GM18858 (cell line): ENCODE data around the gene METTL25B.
"Not testable (repeated sequence)": the region's sequence is repeated elsewhere in the genome, so short reads cannot be mapped to it uniquely, and the experiment has no call there.

ENCODE experiments used
- ATAC-seq: cut with Tn5 transposase; IDR thresholded peaks from one replicate; pipeline ENCODE4 v1.9.1; 2021; ENCODE audit not compliant: unreplicated experiment

METTL25B gene

DNA sequence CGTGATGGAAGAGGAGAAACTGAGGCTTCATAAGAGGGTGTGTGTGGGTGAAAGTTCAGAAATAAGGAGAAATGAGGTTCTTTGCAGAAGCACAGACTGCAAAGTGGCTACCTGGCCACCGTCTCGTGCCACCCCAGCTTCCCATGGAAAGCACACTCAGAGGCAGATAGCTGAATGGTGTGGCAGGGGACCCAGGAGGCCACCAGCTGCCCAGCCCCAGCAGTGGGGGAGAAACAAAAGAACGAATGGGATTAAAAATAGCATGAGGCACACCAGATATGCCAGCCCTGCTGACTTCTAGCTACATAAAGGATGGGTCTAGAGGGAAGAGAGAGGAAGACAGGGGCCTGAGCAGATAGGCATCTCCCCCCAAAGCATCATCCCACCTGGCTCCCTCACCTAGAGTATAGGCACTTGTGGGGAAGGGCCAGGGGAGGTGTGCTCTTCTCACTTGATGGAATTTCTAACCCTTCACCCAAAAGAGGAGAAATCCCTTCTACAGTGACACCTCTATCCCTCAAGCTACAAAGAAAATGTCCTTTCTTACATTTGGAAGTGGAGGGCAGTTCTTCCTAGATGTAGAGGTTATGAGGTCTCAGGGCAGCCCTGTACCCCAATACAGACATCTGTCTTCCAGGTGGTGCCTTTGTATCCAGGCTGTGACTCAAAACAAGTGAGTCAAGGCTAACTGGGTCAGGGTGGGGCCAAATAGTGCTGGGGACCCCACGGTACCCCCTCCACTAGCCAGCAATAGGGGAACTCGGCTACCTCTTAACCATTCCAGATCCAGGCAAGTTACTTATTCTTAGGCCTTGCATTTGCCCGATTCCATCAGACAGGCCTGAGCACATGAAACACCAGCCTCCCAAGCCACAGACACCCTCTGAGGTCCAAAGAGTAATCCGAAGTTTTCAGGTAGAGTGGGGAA, 19.7 kb downstream of the METTL25B start:
- ATAC-seq = no peak

DNA sequence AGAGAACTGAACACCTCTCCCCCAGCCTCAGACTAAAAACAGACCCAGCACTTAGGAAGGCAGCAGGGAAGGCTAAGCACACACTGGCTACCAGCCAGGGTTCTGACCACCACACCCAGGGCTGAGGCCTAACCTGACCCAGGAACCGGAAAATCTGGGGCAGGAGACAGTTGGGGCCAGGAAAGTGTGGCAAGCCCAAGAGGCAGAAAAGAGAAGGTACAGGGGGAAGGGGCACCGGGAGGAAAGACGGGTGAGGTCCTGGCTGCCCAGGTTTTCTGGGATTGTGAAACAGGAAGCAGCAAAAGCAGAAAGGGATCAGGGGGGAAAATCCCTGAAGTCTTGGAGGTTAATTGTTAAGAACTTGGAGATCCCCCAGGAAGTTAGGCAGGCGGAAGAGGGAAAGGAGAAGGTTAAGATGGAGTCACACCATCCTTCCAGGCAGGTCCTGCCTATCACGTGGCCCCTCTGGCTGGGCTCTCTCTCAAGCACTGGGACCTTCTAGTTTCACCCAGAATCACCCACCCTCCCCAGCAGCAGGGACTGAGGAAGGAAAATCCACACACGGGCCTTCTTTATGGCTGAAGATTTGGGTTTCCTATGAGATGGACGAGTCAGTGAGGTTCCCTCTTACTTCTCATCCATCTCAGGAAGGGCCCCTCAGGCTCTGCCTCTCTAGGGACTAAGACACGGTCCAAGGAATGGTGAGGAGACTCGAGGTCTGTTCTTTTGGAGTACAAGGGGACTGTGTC, 20.6 kb downstream of the METTL25B start:
- ATAC-seq = no peak

DNA sequence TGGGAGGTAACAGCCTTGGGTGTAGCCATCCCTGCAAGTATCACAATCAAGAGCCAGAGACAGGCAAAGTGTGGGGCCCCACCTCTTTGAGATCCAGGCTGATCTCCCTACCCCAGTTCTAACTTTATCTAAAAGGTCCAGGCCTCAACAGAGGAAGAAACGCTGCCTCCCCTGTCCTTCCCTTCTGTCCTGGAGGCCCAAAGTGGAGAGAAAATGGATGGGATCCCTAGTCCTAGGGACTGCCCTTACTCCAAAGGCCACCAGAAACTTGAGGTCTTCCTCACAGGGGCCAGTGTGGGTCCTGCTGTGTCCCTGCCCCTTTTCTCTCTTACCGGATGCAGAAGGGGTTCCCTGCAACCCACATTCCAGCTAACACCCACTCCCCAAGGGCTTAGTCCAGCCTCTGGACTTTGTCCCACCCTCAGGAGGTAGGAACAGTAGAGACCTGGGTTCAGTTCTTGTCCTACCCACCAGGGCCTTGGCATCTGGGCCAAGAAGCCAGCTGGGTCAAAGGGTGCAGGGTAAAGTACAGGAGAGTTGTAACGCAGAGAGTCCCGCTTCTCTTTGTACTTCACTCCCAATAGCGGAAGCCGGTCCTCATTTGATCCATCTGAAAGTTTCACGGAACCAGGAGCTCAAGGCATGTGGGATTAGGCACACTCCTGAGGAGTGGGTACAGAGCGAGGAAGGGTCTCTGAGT, 21.3 kb downstream of the METTL25B start:
- ATAC-seq = no peak

DNA sequence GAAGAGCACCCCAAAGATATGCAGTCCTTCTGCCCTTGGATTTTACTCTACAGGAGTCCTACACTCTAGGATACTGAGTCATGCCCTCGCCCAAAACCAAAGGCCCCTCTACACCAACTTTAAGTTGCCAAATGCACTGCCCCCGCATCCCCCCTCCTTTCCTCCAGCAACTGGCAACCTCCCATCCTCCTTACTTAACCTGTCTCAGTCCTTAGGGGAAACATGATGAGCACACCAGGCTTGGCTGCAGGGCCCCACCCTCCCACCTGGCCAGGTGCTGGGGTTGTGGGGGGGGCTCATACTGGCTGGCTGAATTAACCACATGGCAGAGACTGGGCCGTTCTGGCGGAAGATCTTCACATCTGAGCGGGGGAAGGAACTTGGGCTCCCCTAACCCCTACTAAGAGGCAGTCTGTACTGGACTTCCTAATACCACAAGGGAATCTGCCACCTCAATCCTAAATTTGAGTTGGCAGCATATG, 22.0 kb downstream of the METTL25B start:
- no peak for ATAC-seq

DNA sequence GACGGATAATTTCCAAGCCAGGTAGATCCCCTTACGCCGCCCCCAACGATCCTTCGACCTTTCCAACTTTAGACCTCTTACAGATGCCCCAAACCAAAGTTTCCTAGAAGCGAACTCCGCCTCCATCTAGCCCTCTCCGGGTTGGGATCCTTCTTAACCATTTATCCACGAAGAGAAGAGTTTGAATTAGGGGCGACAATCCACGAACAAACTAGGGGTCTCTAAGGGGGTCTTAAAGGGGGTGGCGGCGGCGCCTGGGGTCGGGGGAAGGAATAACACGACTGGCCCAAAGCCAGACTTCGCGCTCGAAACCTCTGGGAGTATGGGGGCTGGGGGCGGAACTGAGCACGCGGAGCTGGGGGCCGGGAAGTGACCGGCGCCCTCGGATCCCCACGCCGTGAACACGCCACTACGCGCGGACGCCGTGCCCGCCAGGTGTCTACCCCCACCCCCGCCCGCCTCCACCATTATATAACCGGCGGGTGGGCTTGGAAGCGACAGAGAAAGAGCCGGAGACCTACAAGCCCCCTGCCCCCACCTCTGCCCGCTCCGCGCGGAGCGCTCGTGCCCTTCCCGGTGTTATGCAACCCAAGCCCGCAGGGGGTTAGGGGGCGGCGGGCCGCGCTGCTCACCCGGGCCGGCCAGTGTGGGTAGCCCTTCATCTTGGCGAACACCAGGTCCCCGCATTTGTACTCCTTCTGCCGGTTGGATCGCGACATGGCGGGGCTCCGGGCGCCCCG, 22.6 kb downstream of the METTL25B start:
- peak; percentile 8 for ATAC-seq

DNA sequence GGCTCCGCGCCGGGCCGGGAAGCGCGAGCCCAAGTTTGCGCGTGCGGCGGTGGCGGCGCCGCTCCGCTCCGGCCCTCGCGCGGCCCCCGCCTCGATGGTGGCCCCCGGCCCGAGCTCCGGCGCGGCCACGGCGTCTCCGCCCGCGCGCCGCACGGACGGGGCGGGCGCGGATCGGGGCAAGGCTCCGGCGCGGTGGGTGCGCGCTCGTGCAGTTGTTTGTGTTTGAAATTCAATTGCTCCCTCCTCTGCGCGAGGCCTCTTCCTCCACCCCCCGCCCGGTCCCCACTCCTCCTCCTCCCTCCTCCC, 23.1 kb downstream of the METTL25B start, which contains the start of gene HDGF:
Gene HDGF (minus strand): TSS at position 225 of the 306 bp plus-strand sequence. CDS start 246 bp downstream, outside the sequence.
- no peak for ATAC-seq

DNA sequence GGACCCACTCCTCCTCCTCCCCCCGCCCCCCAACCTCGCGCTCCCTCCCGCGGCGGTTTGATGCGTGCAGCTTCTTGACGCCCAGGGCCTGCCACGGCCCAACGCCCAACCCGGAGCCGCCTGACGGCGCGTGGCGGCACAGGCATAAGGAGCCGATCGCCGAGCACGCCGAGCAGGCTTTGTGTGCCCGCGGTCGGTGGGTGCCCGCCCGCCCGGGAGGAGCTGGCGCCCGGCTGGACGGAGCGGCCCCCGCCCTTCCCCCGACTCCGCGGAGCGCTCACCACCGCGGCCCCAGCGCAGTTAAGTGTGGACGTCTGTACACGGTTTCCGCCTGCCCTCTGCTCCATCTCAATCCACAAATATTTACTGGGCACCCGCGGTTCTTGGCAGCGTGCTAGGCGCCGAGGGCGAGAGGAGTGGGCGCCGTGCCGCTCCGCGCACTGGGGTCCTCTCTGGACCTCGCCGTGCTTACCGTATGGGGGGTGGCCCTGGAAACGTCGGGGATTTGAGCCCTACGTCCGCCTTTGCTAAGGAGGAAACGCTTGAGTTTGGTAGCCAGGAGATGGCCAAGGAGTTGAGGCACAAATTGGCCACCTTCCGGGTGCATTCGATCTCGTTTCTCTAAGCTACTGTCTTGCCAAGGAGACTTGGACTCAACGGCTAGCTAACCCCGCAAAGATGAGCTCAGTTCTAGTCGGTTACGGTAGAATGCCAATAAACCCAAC, 23.6 kb downstream of the METTL25B start:
- peak; percentile 51 for ATAC-seq

DNA sequence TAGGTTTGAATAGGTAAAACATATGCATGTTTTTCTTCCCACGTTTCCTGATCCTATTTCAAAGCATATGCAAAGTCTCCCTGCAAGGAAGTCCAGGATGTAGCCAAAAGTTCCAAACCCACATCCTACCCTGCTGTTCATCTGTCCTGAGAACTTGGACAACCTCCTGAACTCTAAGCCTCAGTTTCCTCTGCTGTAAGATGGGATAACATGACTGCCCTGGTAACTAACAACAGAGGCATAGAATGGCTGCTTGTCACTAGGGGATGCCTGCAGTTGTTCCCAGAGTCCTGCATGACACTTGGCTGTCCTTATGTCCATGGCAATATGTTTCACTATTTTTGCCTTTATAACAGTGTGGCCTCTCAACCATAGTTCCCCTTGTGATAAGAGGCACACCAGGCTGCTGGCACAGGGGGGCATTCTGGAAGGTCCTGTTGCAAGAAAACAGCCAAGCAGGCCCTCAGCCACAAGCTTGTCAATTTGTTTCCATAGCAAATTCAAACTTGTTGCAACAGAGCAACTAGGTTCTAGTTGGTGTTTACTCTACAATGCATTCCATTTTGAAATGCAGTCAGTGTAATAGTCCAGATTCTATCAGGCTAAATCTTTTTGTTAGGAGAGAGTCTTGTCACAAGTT, 24.7 kb downstream of the METTL25B start:
- ATAC-seq = no peak

DNA sequence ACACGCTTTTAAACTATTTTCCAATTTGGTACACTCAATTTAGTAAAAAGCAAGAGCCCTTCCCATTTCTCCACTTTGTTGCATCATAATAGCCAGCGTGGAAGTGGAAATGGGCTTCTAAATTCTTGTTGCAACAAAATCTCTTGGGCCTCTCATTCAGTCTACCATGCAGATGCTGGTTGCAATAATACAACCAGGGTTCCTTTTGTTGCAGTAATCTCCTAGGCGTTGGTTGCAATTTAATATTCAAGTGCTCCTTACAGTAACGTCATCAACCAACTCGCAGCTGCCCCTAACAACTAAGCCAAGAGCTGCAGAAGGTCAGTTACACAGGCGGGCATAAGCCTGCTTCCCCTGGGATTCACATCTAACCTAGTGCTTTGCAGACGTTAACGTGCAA, 25.9 kb downstream of the METTL25B start:
- ATAC-seq = no peak

DNA sequence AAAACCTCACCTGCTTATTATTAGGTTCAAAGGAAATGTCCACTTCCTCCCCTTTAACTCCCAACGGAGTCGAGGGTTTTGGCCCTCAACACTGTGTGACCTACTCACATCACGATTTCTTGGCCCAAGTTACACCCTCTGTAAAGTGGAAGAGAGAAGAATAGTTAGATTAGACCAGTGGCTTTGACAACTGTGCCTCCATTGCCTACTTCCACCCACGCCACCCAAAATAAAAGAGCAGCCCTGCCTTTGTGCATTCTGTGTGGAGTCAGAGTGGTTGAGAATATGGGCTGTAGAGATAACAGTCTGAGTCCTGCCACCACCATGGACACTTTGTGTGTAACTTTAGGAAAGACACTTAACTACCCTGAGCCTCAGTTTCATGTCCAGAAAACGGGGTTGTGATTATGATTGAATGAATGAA, 27.3 kb downstream of the METTL25B start:
- no peak for ATAC-seq

DNA sequence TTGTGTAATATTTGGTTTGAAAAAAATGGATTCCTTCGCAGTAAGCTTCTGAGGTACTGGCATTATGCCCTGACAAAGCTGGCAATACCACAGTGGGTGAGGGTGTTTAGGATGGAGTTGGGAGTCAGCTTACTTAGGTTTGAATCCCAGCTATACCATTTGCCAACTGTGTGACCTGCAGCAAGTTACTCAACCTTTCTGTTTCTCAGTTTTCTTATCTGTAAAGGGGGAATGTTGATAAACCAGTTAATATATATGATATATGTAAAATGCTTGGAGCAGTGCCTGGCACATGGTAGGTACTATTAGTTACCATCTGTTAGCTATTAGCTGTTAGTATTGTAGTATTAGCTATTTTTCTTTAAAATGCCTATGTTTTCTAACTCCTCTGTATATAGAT, 28.1 kb downstream of the METTL25B start:
- ATAC-seq = no peak

DNA sequence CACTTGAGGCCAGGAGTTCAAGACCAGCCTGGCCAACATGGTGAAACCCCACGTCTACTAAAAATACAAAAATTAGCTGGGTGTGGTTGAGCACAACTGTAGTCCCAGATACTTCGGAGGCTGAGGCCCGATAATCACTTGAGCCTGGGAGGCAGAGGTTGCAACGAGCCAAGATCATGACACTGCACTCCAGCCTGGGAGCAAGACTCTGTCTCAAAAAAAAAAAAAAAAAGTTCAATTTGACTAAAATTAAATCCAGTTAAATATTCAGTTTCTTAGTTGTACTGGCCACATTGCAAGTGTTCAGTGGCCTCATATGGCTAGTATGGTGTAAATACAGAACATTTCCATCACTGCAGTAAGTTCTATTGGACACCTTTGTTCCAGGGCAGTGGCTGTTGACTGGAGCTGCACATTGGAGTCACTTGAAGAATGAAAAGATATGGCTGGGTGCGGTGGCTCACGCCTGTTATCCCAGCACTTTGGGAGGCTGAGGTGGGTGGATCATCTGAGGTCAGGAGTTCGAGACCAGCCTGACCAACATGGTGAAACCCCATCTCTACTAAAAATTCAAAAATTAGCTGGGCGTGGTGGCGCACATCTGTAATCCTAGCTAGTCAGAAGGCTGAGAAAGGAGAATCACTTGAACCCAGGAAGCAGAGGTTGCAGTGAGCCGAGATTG, 29.4 kb downstream of the METTL25B start:
- ATAC-seq = not testable (repeated sequence)

DNA sequence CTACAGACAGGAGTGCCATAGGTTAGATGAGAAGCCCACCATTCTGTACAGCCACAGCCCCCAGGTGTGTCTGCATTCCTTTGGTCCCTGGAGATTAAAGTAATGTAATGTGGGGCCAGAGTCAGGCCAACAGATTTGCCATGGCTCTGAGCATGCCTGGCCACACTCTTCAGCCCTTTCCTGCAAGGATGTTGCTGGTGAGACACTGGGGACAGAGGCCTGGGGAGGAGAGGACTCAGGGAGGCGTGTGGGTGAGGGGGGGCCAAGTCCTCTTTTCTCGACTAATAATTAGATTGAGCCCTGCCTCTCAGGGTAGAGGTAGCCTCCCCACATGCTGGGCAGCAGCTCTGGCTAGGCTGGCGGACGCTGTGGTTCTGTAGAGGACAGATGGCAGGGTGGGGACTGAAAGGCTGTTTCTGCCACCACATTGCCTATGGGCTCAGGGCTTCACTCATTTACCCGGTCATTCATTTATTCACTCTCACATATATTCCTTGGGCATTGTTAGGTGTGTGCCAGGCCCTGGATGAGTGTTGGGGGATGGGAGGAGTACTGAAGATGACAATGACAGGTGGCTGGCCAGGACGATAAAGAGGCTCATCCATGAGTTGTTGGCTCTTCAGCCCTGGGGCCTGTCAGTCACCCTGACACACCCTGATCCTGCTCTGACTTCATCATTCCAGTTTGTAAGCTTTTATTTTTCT, 32.0 kb downstream of the METTL25B start:
- ATAC-seq = no peak

DNA sequence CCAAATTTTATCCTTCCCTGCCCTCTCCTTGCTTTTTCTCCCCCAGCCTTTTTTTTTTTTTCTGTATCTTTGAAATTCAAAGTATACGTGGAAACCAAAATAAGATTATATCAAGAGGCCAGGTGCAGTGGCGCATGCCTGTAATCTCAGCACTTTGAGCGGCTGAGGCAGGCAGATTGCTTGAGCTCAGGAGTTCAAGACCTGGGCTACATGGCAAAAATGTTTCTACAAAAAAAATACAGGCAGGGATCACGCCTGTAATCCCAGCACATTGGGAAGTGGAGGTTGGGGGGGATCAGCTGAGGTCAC, 32.5 kb downstream of the METTL25B start:
- no peak for ATAC-seq

DNA sequence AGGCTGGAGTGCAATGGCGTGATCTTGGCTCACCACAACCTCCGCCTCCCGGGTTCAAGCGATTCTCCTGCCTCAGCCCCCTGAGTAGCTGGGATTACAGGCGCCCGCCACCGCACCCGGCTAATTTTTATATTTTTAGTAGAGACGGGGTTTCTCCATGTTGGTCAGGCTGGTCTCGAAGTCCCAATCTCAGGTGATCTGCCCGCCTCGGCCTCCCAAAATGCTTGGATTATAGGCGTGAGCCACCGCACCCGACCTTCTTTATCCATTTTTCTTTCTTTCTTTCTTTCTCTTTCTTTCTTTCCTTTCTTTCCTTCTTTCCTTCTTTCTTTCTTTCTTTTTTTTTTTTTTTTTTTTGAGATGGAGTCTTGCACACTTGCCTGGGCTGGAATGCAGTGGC, 36.9 kb downstream of the METTL25B start:
- not testable (repeated sequence) for ATAC-seq

DNA sequence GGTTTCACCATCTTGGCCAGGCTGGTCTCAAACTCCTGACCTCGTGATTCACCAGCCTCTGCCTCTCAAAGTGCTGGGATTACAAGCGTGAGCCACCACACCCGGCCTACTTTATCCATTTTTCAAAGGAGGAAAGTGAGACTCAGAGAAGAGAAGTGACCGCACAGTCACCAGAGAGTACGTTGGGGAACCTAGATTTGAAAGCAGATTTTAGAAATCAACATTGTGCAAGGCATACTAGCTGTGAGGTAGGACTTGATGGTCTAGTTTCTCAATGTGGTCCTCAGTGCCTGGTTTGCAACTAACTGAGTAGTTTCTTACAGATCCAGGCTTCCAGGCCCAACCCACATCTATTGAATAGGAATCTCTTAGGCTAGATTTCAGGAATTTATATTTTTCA, 37.4 kb downstream of the METTL25B start:
- ATAC-seq = no peak

DNA sequence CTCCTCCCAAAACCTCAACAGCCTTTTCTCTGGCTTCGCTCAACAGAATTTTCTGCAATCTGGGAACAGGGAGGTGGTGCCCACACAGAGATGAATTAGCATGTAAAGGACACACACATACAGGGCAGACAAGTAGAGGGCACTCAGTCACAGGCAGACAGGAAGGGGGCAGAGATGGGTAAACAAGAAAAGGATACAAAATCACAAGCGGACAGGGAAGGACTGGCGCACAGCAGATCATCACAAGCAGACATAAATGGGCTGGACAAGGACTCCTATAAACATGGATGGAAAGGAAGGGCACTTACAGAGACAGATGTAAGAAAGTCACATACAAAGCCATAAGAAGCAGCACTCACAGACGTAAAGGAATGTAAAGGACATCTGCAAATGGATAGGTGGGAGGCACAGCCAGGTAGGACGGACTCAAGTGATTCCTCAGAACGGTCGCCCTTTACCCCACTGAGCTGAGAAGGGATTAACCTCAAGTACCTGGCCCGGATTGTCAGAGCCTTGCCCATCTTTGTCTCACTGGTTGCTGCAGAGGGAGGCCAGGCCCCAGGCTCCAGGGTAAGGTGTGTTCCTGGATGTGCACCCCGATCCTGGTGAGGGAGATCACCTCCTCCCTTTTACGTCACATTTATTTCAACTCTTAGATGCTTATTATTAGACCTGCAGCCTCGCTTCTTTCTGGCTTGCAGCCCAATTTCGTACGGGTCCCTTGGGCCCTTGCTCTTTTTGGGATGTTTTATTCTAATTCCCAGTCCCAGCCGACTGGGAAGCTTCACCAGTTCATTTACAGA, 38.2 kb downstream of the METTL25B start:
- ATAC-seq = peak; percentile 23
